HG03442 (cell line): ENCODE results near the gene SDK1.

Experiments
- ATAC-seq: cut with Tn5 transposase; IDR thresholded peaks from one replicate; pipeline ENCODE4 v1.9.1; 2021; ENCODE audit warnings: mild to moderate bottlenecking, moderate library complexity; ENCODE audit not compliant: unreplicated experiment

SDK1 gene

GRCh38 chr7:3762146-3762831, 461.2 kb downstream of the SDK1 start:
- ATAC-seq: no peak

GRCh38 chr7:3767917-3768777, 467.1 kb downstream of the SDK1 start:
- ATAC-seq: no peak

GRCh38 chr7:3771906-3772305, 470.9 kb downstream of the SDK1 start:
- no peak for ATAC-seq

GRCh38 chr7:3778345-3778744, 477.3 kb downstream of the SDK1 start:
- ATAC-seq: no peak

GRCh38 chr7:3780016-3780415, 479.0 kb downstream of the SDK1 start:
- ATAC-seq: no peak

GRCh38 chr7:3780525-3780924, 479.5 kb downstream of the SDK1 start:
- no peak for ATAC-seq

GRCh38 chr7:3781607-3782006, 480.6 kb downstream of the SDK1 start:
- ATAC-seq: no peak

GRCh38 chr7:3787717-3788264, 486.7 kb downstream of the SDK1 start:
- ATAC-seq: no peak

- ATAC-seq: no peak
These were observed 489.8 kb downstream of the SDK1 start for GRCh38 chr7:3790803-3791202.

- ATAC-seq: no peak
These were observed 490.3 kb downstream of the SDK1 start for GRCh38 chr7:3791327-3791726.

- ATAC-seq: no peak
These were observed 494.1 kb downstream of the SDK1 start for GRCh38 chr7:3795141-3795540.

- no peak for ATAC-seq
These were observed 494.7 kb downstream of the SDK1 start for GRCh38 chr7:3795781-3796180.

GRCh38 chr7:3805151-3805550, 504.1 kb downstream of the SDK1 start:
- no peak for ATAC-seq

GRCh38 chr7:3806516-3806915, 505.5 kb downstream of the SDK1 start:
- ATAC-seq: no peak

GRCh38 chr7:3807824-3808223, 506.8 kb downstream of the SDK1 start:
- ATAC-seq: no peak

GRCh38 chr7:3821488-3821887, 520.4 kb downstream of the SDK1 start:
- ATAC-seq: no peak

GRCh38 chr7:3825491-3825890, 524.4 kb downstream of the SDK1 start:
- ATAC-seq: no peak

GRCh38 chr7:3832199-3832598, 531.1 kb downstream of the SDK1 start:
- ATAC-seq: no peak

- ATAC-seq: no peak
These were observed 534.1 kb downstream of the SDK1 start for GRCh38 chr7:3835109-3835508.

GRCh38 chr7:3836855-3837254, 535.8 kb downstream of the SDK1 start:
- no peak for ATAC-seq

GRCh38 chr7:3844540-3845151, 543.6 kb downstream of the SDK1 start:
- ATAC-seq: no peak

- ATAC-seq: no peak
These were observed 545.7 kb downstream of the SDK1 start for GRCh38 chr7:3846738-3847137.
